Keratinocyte (primary cell): ENCODE measurements around the gene PARD3. TPM values are rescaled to one million over a fixed set of nuclear protein-coding genes. Genes with fewer than 3 reads are reported as not detected.
"Not testable (repeated sequence)": the region's sequence is repeated elsewhere in the genome, so short reads cannot be mapped to it uniquely, and the experiment has no call there.

Experiments used
- DNase-seq: peaks from one replicate; pipeline ENCODE4 v3.0.0-alpha.2; 2011; ENCODE audit warnings: low read depth, missing footprints, low spot score
- FAIRE-seq: peaks from 2 replicates; lab custom pipeline; 2011; peaks lifted over from hg19 to GRCh38; lab: Jason Lieb, UNC
- H2AFZ ChIP-seq: 2 replicates; pipeline ENCODE4 v1.6.0; 2012; ENCODE audit warnings: low read length, control low read depth, inconsistent platforms; ENCODE audit not compliant: control insufficient read depth
- H3K27ac ChIP-seq: 2 replicates; pipeline ENCODE4 v1.5.1; 2011; ENCODE audit warnings: low read length; ENCODE audit not compliant: control insufficient read depth, insufficient read depth
- H3K27me3 ChIP-seq: 3 replicates; pipeline ENCODE4 v1.6.0; 2011; ENCODE audit warnings: low read length; ENCODE audit not compliant: control insufficient read depth, insufficient read depth; ENCODE audit errors: extremely low read depth
- H3K36me3 ChIP-seq, 2 experiments: 2 replicates in 1 of 2; 3 replicates in 1 of 2; pipeline ENCODE4 v1.5.1; 2011; ENCODE audit warnings: low read length in 2 of 2, mild to moderate bottlenecking in 1 of 2; ENCODE audit not compliant: control insufficient read depth in 2 of 2, insufficient read depth in 2 of 2; ENCODE audit errors: extremely low read depth in 1 of 2
- H3K4me1 ChIP-seq: 3 replicates; pipeline ENCODE4 v1.5.1; 2011; ENCODE audit warnings: low read length; ENCODE audit not compliant: control insufficient read depth, insufficient read depth; ENCODE audit errors: extremely low read depth
- H3K4me2 ChIP-seq: 3 replicates; pipeline ENCODE4 v1.6.0; 2011; ENCODE audit warnings: low read depth, low read length; ENCODE audit not compliant: control insufficient read depth, insufficient read depth; ENCODE audit errors: extremely low read depth
- H3K4me3 ChIP-seq, 3 experiments: fragments of 200-600 bp in 1 of 3; sonication (generic) in 1 of 3; 2 replicates in 2 of 3; 3 replicates in 1 of 3; pipeline ENCODE4 v1.5.1; 2011 to 2016; ENCODE audit warnings: low read length in 3 of 3, mild to moderate bottlenecking in 3 of 3, control low read depth in 2 of 3, inconsistent platforms in 1 of 3, low read depth in 1 of 3, mixed read lengths in 1 of 3, mixed run types in 1 of 3, moderate library complexity in 1 of 3; ENCODE audit not compliant: control insufficient read depth in 2 of 3, insufficient read depth in 2 of 3; ENCODE audit errors: extremely low read depth in 1 of 3
- H3K79me2 ChIP-seq: 2 replicates; pipeline ENCODE4 v1.6.0; 2012; ENCODE audit warnings: low read length; ENCODE audit not compliant: control insufficient read depth, insufficient read depth
- H3K9ac ChIP-seq: 3 replicates; pipeline ENCODE4 v1.6.0; 2011; ENCODE audit warnings: low read length; ENCODE audit not compliant: control insufficient read depth, insufficient read depth; ENCODE audit errors: extremely low read depth
- H3K9me1 ChIP-seq: 3 replicates; pipeline ENCODE4 v1.6.0; 2011; ENCODE audit warnings: low read length; ENCODE audit not compliant: control insufficient read depth, insufficient read depth; ENCODE audit errors: extremely low read depth
- H3K9me3 ChIP-seq: 2 replicates; pipeline ENCODE4 v1.5.1; 2012; ENCODE audit warnings: low read depth, low read length; ENCODE audit not compliant: control insufficient read depth
- H4K20me1 ChIP-seq: 3 replicates; pipeline ENCODE4 v1.6.0; 2011; ENCODE audit warnings: low read length; ENCODE audit not compliant: control insufficient read depth, insufficient read depth; ENCODE audit errors: extremely low read depth
- CTCF ChIP-seq, 3 experiments: IDR thresholded peaks in 1 of 3; conservative IDR thresholded peaks in 1 of 3; optimal IDR thresholded peaks in 1 of 3; 2 replicates in 2 of 3; 3 replicates in 1 of 3; pipeline versions ENCODE3 to v1.5.1; 2011; ENCODE audit warnings: low read length in 3 of 3, mild to moderate bottlenecking in 3 of 3, moderate library complexity in 2 of 3, control low read depth in 1 of 3, inconsistent platforms in 1 of 3; ENCODE audit not compliant: insufficient read depth in 2 of 3; ENCODE audit errors: extremely low read depth in 1 of 3
- EZH2 ChIP-seq: IDR thresholded peaks from one replicate; pipeline ENCODE4 v1.6.1; 2012; ENCODE audit warnings: inconsistent platforms, mild to moderate bottlenecking, low read length, moderate library complexity
- dilution Hi-C: fragments of 300-500 bp; cut with MboI; formaldehyde crosslinking; loops from one replicate; pipeline ENCODE4 v1.7.0; 2020; ENCODE audit warnings: low sequenced_read_pairs; ENCODE audit not compliant: extremely low pct_ligation_motif_present
- polyA plus RNA-seq, 5 experiments: library from polyadenylated mRNA; depleted of rRNA in 3 of 5; stranded (reverse) in 3 of 5; stranded (forward) in 1 of 5; unstranded in 1 of 5; fragments of >200 nt; gene quantifications; 1 replicate in 1 of 5; 2 replicates in 3 of 5; 3 replicates in 1 of 5; pipeline versions ENCODE4 v1.2.1 to v1.2.3, GENCODE V29; 2011 to 2012; ENCODE audit warnings: missing spikeins in 2 of 5, low read depth in 1 of 5, low replicate concordance in 1 of 5

The PARD3 gene
- polyA plus RNA-seq, 1 donor (not counting 4 experiments of a cell fraction or from before 2014, with no cell fraction given), result 46.4 TPM

DNA sequence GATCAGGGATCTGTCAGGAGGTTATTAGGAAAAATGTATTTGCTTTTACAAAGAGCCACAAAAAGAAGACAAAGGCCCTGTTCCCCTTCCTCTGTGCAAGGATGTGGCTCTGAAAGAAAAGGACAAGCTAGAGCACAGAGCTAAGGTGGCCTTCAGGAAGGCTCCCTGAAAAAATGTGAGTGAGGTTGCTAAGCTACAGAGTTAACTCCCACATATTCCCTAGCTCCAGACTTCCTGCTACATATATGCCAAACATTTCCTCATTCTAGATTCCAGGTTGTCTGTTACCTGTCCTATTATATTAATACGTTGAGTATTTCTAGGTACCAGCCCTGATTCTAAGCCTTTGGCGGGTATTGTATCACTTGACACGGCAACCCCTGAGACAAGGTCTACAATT is 369.0 kb downstream of the PARD3 start:
- no peak overlapping the region for H3K27ac ChIP-seq
- no peak for FAIRE-seq
- dilution Hi-C loops, result no loop called here

DNA sequence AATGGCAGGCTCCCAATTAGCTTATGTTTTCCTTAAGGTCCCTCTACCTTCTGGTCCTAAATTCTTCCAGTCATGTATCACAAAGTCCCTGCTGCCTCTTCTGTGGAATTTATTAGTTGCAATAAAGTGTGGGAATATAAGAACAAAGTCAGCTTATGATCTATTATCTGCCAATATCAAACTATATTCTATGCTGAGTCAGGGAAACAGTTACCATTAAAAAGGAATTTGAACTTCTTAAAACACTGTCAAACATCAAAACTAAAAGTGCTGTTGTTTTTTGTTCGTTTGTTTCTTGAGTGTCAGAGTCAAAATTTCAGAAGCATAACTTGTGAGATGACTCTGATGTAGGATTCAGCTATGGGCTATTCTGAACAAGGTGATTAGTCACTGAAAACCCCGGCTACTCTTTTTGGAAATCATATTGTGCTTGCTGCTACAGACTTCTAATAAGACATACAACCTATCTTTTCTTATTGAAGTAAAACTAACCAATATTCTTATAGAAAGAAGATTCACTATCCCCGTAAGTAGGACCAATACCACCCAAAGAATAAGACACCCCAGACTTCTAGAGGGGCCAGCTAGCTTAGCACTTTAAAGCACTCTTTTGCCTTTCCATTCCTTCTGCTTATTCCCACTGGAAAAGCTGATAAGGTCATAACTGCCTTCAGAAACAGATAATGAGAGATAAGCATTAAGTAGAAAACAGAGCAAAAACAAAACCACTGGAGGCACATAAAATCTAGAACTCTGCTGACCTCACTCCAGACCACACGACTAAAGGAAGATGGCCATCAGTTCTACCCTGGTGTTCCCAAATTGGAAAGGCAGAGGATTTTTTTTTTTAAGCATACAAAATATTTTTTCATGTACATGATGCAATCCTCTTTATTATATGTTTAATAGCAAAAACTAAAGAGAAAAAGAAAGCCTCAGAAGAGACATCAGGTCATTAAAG is 370.6 kb downstream of the PARD3 start:
- no peaks in the 10 kb centered on the region for H3K79me2 ChIP-seq
- no peaks in the 10 kb centered on the region for H3K4me1 ChIP-seq
- no peaks in the 10 kb centered on the region for H3K27me3 ChIP-seq
- no peak for DNase-seq
- no peak overlapping the region for H3K4me3 ChIP-seq
- no peak overlapping the region for H3K27ac ChIP-seq
- no peaks in the 10 kb centered on the region for H4K20me1 ChIP-seq
- H2AFZ ChIP-seq, result no peak overlapping the region
- FAIRE-seq, result no peak
- no peaks in the 10 kb centered on the region for H3K9me1 ChIP-seq
- dilution Hi-C loops, result no loop called here
- no peaks in the 10 kb centered on the region for H3K36me3 ChIP-seq
- H3K9me3 ChIP-seq, result no peaks in the 10 kb centered on the region
- no peak overlapping the region for H3K9ac ChIP-seq
- no peak overlapping the region for H3K4me2 ChIP-seq
- TF ChIP-seq CTCF (optimal IDR thresholded peaks at IDR 0.05 in 1 of 3, IDR thresholded peaks at IDR 0.05 in 1 of 3, conservative IDR thresholded peaks at IDR 0.05 in 1 of 3; ENCODE audit: extremely low read depth in 1 of 3, insufficient read depth in 2 of 3, low read length in 3 of 3) (no peak), EZH2 (no peak)

More for the DNA sequence above, 369.0 kb downstream of the PARD3 start:
- H3K9me3 ChIP-seq, result no peaks in the 10 kb centered on the region
- no peaks in the 10 kb centered on the region for H3K36me3 ChIP-seq
- no peak overlapping the region for H3K9ac ChIP-seq
- H3K27me3 ChIP-seq, result no peaks in the 10 kb centered on the region
- TF ChIP-seq CTCF (optimal IDR thresholded peaks at IDR 0.05 in 1 of 3, IDR thresholded peaks at IDR 0.05 in 1 of 3, conservative IDR thresholded peaks at IDR 0.05 in 1 of 3; ENCODE audit: extremely low read depth in 1 of 3, insufficient read depth in 2 of 3, low read length in 3 of 3) (no peak), EZH2 (no peak)
- no peak overlapping the region for H2AFZ ChIP-seq
- no peaks in the 10 kb centered on the region for H3K4me1 ChIP-seq
- no peaks in the 10 kb centered on the region for H4K20me1 ChIP-seq
- no peaks in the 10 kb centered on the region for H3K79me2 ChIP-seq
- no peak for DNase-seq
- no peaks in the 10 kb centered on the region for H3K9me1 ChIP-seq
- no peak overlapping the region for H3K4me2 ChIP-seq
- no peak overlapping the region for H3K4me3 ChIP-seq

GRCh38 chr10:34439386-34439785 is 375.7 kb downstream of the PARD3 start:
- H4K20me1 ChIP-seq, DNase-seq, H3K4me1 ChIP-seq, H3K4me2 ChIP-seq, H3K27me3 ChIP-seq, H3K27ac ChIP-seq, H3K9me3 ChIP-seq, dilution Hi-C loops, H3K4me3 ChIP-seq, H3K36me3 ChIP-seq, H3K9me1 ChIP-seq, H3K9ac ChIP-seq, FAIRE-seq, H3K79me2 ChIP-seq, H2AFZ ChIP-seq: not testable (repeated sequence)
